CD4-positive, alpha-beta T cell (primary cell): Measurements from ENCODE around the gene PLA2G7. TPM values are rescaled to one million over a fixed set of nuclear protein-coding genes. Genes with fewer than 3 reads are reported as not detected.

Experiments used
- ATAC-seq: fragments of 200-7000 bp; cut with Tn5 transposase; one replicate; pipeline ENCODE4 v1.10.0; 2022; ENCODE audit warnings: mild to moderate bottlenecking; ENCODE audit not compliant: poor library complexity
- CTCF ChIA-PET: fragments of 350-600 bp; sonication (Branson Sonifier 250); formaldehyde crosslinking; loops from one replicate; lab custom pipeline; 2021; ENCODE audit warnings: antibody characterized with exemption, inconsistent platforms; lab: Charles Lee
- POLR2A ChIA-PET: fragments of 350-600 bp; sonication (Branson Sonifier 250); formaldehyde crosslinking; loops from one replicate; lab custom pipeline; 2021; ENCODE audit warnings: antibody characterized with exemption, inconsistent platforms; lab: Charles Lee
- DNase-seq, 14 experiments: peaks; one replicate each; pipeline ENCODE4 v3.0.0-alpha.2; 2013 to 2020; ENCODE audit warnings: mixed read lengths in 2 of 14
- H3K27ac ChIP-seq, 2 donors: one replicate each; pipeline versions ENCODE4 v1.5.1 to v1.7.0; 2013; ENCODE audit warnings: low read length in 2 of 2, low read depth in 1 of 2, mild to moderate bottlenecking in 1 of 2
- H3K27me3 ChIP-seq, 2 experiments: 1 replicate in 1 of 2; 2 replicates in 1 of 2; pipeline versions ENCODE4 v1.6.1 to v1.7.0; 2013; ENCODE audit warnings: low read length in 2 of 2, control low read depth in 1 of 2, mild to moderate bottlenecking in 1 of 2, moderate library complexity in 1 of 2; ENCODE audit not compliant: insufficient read depth in 2 of 2, control insufficient read depth in 1 of 2
- H3K36me3 ChIP-seq: one replicate; pipeline ENCODE4 v1.6.1; 2013; ENCODE audit warnings: low read length, control low read depth; ENCODE audit not compliant: insufficient read depth
- H3K4me1 ChIP-seq: one replicate; pipeline ENCODE4 v1.6.1; 2013; ENCODE audit warnings: low read length, control low read depth; ENCODE audit not compliant: insufficient read depth
- H3K4me3 ChIP-seq: one replicate; pipeline ENCODE4 v1.5.1; 2013; ENCODE audit warnings: mild to moderate bottlenecking, low read length, moderate library complexity
- H3K9me3 ChIP-seq, 2 experiments: 1 replicate in 1 of 2; 2 replicates in 1 of 2; pipeline versions ENCODE4 v1.6.1 to v1.7.0; 2013; ENCODE audit warnings: low read length in 2 of 2, mild to moderate bottlenecking in 2 of 2, control low read depth in 1 of 2, moderate library complexity in 1 of 2; ENCODE audit not compliant: control insufficient read depth in 1 of 2, insufficient read depth in 1 of 2
- H3K27ac Mint-ChIP-seq: one replicate; pipeline ENCODE4 v1.8.0; 2020; ENCODE audit warnings: mixed read lengths
- H3K27me3 Mint-ChIP-seq: one replicate; pipeline ENCODE4 v1.8.0; 2021; ENCODE audit warnings: mixed read lengths
- H3K36me3 Mint-ChIP-seq: one replicate; pipeline ENCODE4 v1.8.0; 2021; ENCODE audit warnings: low read depth, mixed read lengths
- H3K4me1 Mint-ChIP-seq: one replicate; pipeline ENCODE4 v1.8.0; 2021; ENCODE audit warnings: low read depth, mixed read lengths
- H3K4me3 Mint-ChIP-seq: one replicate; pipeline ENCODE4 v1.8.0; 2020; ENCODE audit warnings: mild to moderate bottlenecking, mixed read lengths
- H3K9me3 Mint-ChIP-seq: one replicate; pipeline ENCODE4 v1.8.0; 2020; ENCODE audit warnings: mixed read lengths
- CTCF ChIP-seq: fragments of 200-600 bp; IDR thresholded peaks from one replicate; pipeline ENCODE4 v1.8.0; 2022; ENCODE audit warnings: antibody characterized with exemption, mild to moderate bottlenecking
- intact Hi-C, 2 experiments: fragments of 100-400 bp; cut with DNase I in 1 of 2; cut with micrococcal nuclease in 1 of 2; formaldehyde crosslinking; loops; one replicate each; pipeline versions ENCODE4 v1.15.1 to v1.9.0; 2023 to 2025; cut with DNase I, micrococcal nuclease
- total RNA-seq, 174 experiments: library from RNA in 2 of 174; stranded (reverse) in 2 of 174; gene quantifications; one replicate each; pipeline ENCODE4 v1.2.3 and lab custom pipeline; 2021 to 2026

The PLA2G7 gene
- total RNA-seq, 2 experiments from 2014 or later: not detected

DNA sequence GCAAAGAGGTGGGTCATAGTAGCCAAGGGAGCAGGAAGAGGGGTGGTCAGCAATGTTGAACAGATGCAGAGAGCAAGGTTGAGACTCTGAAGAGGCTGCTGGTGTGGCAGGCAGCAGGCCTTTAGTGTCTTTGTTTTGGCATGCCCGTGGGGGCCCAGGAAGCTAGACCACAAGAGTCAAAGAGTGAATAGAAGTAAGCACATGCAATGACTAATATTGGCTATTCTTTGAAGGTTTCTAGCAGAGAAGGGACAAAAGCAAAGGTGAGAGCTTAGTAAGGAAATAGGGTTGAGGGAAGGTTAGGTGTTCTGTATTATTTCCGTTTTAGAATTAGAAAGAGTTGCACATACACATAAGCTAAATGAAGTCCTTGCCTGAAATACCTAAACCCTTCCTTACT is 28.7 kb downstream of the PLA2G7 start:
- H3K4me3 Mint-ChIP-seq: no peak overlapping the region
- no peaks in the 10 kb centered on the region for H3K9me3 Mint-ChIP-seq
- H3K4me3 ChIP-seq: no peak overlapping the region
- no peaks in the 10 kb centered on the region for H3K9me3 ChIP-seq
- TF ChIP-seq CTCF: no peak
- H3K27me3 ChIP-seq: peaks cover 0 to 16% of the 10 kb centered on the region in 2 experiments
- ATAC-seq (no peak), DNase-seq (no peak)
- ChIA-PET CTCF (no interaction called here), POLR2A (no interaction called here)
- H3K36me3 Mint-ChIP-seq: no peaks in the 10 kb centered on the region
- no peaks in the 10 kb centered on the region for H3K36me3 ChIP-seq
- H3K27ac Mint-ChIP-seq: no peak overlapping the region
- H3K27me3 Mint-ChIP-seq: peaks cover 46% of the 10 kb centered on the region
- H3K27ac ChIP-seq: no peak overlapping the region
- no peaks in the 10 kb centered on the region for H3K4me1 Mint-ChIP-seq
- no peaks in the 10 kb centered on the region for H3K4me1 ChIP-seq
- intact Hi-C loops: no loop called here

DNA sequence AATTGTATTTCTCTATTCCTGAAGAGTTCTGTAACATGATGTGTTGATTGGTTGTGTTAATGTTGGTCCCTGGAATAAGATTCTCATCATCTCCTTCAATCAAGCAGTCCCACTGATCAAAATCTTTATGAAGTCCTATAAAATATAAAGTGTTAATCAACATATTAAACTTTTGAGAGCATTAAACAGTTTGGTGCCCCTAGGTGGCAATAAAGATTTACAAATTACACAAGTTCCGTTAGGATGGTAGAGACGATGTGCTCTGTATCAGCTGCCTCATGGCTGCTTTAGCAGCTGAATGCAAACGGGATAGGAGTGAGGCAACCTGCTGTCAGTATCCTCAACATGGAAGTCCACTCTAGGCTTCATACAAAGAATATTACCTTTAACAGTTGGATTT is 30.6 kb downstream of the PLA2G7 start:
- intact Hi-C loops: no loop called here
- no peak overlapping the region for H3K27ac Mint-ChIP-seq

DNA sequence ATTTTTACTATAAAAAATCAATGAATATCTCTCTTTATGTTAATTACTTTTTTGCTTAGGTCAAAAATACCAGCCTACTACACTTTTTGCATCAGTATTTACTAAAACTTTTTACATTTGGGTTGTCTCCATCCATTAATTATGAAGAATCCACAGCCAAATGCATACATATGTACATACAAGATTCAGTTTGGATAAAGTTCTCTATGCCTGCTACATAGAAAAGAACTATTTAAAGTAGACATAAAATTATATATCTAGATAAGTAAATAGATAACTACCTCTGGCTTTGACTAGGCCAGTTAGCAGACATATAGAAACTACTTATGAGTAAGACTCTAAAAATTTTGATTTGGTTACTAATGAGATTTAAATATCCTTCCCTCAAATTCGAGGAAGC is 35.2 kb downstream of the PLA2G7 start:
- CTCF ChIA-PET: no interaction called here
- Histone ChIP-seq H3K4me3 (no peak overlapping the region), H3K36me3 (no peaks in the 10 kb centered on the region), H3K27ac (no peak overlapping the region), H3K27me3 (peaks cover 0 to 16% of the 10 kb centered on the region in 2 experiments), H3K9me3 (no peaks in the 10 kb centered on the region), H3K4me1 (no peaks in the 10 kb centered on the region)
- Mint-ChIP-seq H3K4me3 (no peak overlapping the region), H3K4me1 (no peaks in the 10 kb centered on the region), H3K36me3 (no peaks in the 10 kb centered on the region), H3K27me3 (peaks cover 47% of the 10 kb centered on the region), H3K27ac (no peak overlapping the region), H3K9me3 (no peaks in the 10 kb centered on the region)
- DNase-seq: no peak
- ATAC-seq: no peak
- no peak for TF ChIP-seq CTCF
- POLR2A ChIA-PET: no interaction called here
- intact Hi-C loops: no loop called here

More for the DNA sequence above, 30.6 kb downstream of the PLA2G7 start:
- Histone ChIP-seq H3K4me1 (no peaks in the 10 kb centered on the region), H3K4me3 (no peak overlapping the region), H3K27me3 (peaks cover 0 to 16% of the 10 kb centered on the region in 2 experiments), H3K36me3 (no peaks in the 10 kb centered on the region), H3K27ac (no peak overlapping the region), H3K9me3 (no peaks in the 10 kb centered on the region)
- H3K9me3 Mint-ChIP-seq: no peaks in the 10 kb centered on the region
- DNase-seq: peak in 2 of 14 experiments; percentile 18 to 23
- CTCF ChIA-PET: no interaction called here
- no peak for TF ChIP-seq CTCF
- POLR2A ChIA-PET: no interaction called here
- H3K4me3 Mint-ChIP-seq: no peak overlapping the region
- peaks cover 42% of the 10 kb centered on the region for H3K27me3 Mint-ChIP-seq
- no peak for ATAC-seq
- no peaks in the 10 kb centered on the region for H3K4me1 Mint-ChIP-seq
- H3K36me3 Mint-ChIP-seq: no peaks in the 10 kb centered on the region
